ENCODE data around the gene ARHGAP25. TPM values are rescaled to one million over a fixed set of nuclear protein-coding genes. Genes with fewer than 3 reads are reported as not detected.

The ARHGAP25 gene
- total RNA-seq, 4 donors from 2014 or later: 3.7 to 9.3 (median 5.4) TPM

- 60% methylated on average over 7 of the region's 7 CpGs for WGBS
- Histone ChIP-seq H3K4me3 (no peak overlapping the region), H3K27ac (replicated peaks in 1 of 4) (no peak overlapping the region), H3K9me3 (no peaks in the 10 kb centered on the region), H3K36me3 (no peaks in the 10 kb centered on the region), H3K4me1 (peaks cover 0 to 5% (median 0%) of the 10 kb centered on the region in 4 donors), H3K27me3 (no peaks in the 10 kb centered on the region)
- DNase-seq (ENCODE audit: extremely low spot score): no peak
- intact Hi-C loops (cut with DNase I): no loop called here
- TF ChIP-seq POLR2A (IDR thresholded peaks at IDR 0.05; ENCODE audit: low read depth) (no peak), POLR2AphosphoS5 (IDR thresholded peaks at IDR 0.05) (no peak), EP300 (IDR thresholded peaks at IDR 0.05) (no peak), CTCF (IDR thresholded peaks at IDR 0.05) (no peak)
Measured at GRCh38 chr2:68862889-68863288, 128.3 kb downstream of the ARHGAP25 start.

GRCh38 chr2:68863996-68864395 lies 129.4 kb downstream of the ARHGAP25 start:
- no peak overlapping the region for H3K27ac ChIP-seq (replicated peaks in 1 of 4)
- H3K36me3 ChIP-seq: no peaks in the 10 kb centered on the region
- peaks cover 0 to 5% (median 0%) of the 10 kb centered on the region in 4 donors for H3K4me1 ChIP-seq
- intact Hi-C loops (cut with DNase I): no loop called here
- TF ChIP-seq CTCF (IDR thresholded peaks at IDR 0.05) (no peak), POLR2A (IDR thresholded peaks at IDR 0.05; ENCODE audit: low read depth) (no peak), POLR2AphosphoS5 (IDR thresholded peaks at IDR 0.05) (no peak), EP300 (IDR thresholded peaks at IDR 0.05) (no peak)
- no peak for DNase-seq (ENCODE audit: extremely low spot score)
- H3K27me3 ChIP-seq: no peaks in the 10 kb centered on the region
- WGBS: 89% methylated on average over 2 of the region's 2 CpGs
- H3K9me3 ChIP-seq: no peaks in the 10 kb centered on the region
- no peak overlapping the region for H3K4me3 ChIP-seq

- no peak overlapping the region for H3K4me3 ChIP-seq
- no peak overlapping the region for H3K27ac ChIP-seq (replicated peaks in 1 of 4)
- peaks cover 0 to 5% (median 0%) of the 10 kb centered on the region in 4 donors for H3K4me1 ChIP-seq
- H3K36me3 ChIP-seq: no peaks in the 10 kb centered on the region
- TF ChIP-seq POLR2AphosphoS5 (IDR thresholded peaks at IDR 0.05) (no peak), CTCF (IDR thresholded peaks at IDR 0.05) (no peak), EP300 (IDR thresholded peaks at IDR 0.05) (no peak), POLR2A (IDR thresholded peaks at IDR 0.05; ENCODE audit: low read depth) (no peak)
- DNase-seq (ENCODE audit: extremely low spot score): no peak
- intact Hi-C loops (cut with DNase I): no loop called here
- no peaks in the 10 kb centered on the region for H3K9me3 ChIP-seq
- H3K27me3 ChIP-seq: no peaks in the 10 kb centered on the region
Measured at GRCh38 chr2:68865108-68865507, 130.5 kb downstream of the ARHGAP25 start.

- no peak for TF ChIP-seq POLR2A (IDR thresholded peaks at IDR 0.05; ENCODE audit: low read depth)
- TF ChIP-seq POLR2AphosphoS5 (IDR thresholded peaks at IDR 0.05): no peak
- TF ChIP-seq EP300 (IDR thresholded peaks at IDR 0.05): no peak
- TF ChIP-seq CTCF (IDR thresholded peaks at IDR 0.05): no peak
- H3K36me3 ChIP-seq: no peaks in the 10 kb centered on the region
- H3K9me3 ChIP-seq: no peaks in the 10 kb centered on the region
- no peak for DNase-seq (ENCODE audit: extremely low spot score)
- intact Hi-C loops (cut with DNase I): no loop called here
- no peak overlapping the region for H3K4me3 ChIP-seq
- H3K4me1 ChIP-seq: no peaks in the 10 kb centered on the region
- 53% methylated on average over 2 of the region's 2 CpGs for WGBS
- no peaks in the 10 kb centered on the region for H3K27me3 ChIP-seq
- no peak overlapping the region for H3K27ac ChIP-seq (replicated peaks in 1 of 4)
Measured at GRCh38 chr2:68870215-68870614, 135.6 kb downstream of the ARHGAP25 start.

GRCh38 chr2:68871159-68871764 lies 136.7 kb downstream of the ARHGAP25 start, which contains the start of gene BMP10:
TSS of gene BMP10 (minus strand) at chr2:68871397. CDS start at chr2:68871358, 39 bp downstream.
- Histone ChIP-seq H3K4me3 (no peak within 1 kb of the TSS), H3K4me1 (no peaks in the 10 kb centered on the region), H3K36me3 (no peaks in the 10 kb centered on the region), H3K27me3 (no peaks in the 10 kb centered on the region), H3K9me3 (no peaks in the 10 kb centered on the region), H3K27ac (replicated peaks in 1 of 4) (no peak within 1 kb of the TSS)
- 76% methylated on average over 4 of the region's 6 CpGs for WGBS
- TF ChIP-seq CTCF (IDR thresholded peaks at IDR 0.05) (no peak), POLR2AphosphoS5 (IDR thresholded peaks at IDR 0.05) (no peak), POLR2A (IDR thresholded peaks at IDR 0.05; ENCODE audit: low read depth) (no peak), EP300 (IDR thresholded peaks at IDR 0.05) (no peak)
- no peak for DNase-seq (ENCODE audit: extremely low spot score)
- intact Hi-C loops (cut with DNase I): no loop called here

Data from esophagus muscularis mucosa (tissue), 4 donors.